ENCODE data around the gene PSAT1.

DNA sequence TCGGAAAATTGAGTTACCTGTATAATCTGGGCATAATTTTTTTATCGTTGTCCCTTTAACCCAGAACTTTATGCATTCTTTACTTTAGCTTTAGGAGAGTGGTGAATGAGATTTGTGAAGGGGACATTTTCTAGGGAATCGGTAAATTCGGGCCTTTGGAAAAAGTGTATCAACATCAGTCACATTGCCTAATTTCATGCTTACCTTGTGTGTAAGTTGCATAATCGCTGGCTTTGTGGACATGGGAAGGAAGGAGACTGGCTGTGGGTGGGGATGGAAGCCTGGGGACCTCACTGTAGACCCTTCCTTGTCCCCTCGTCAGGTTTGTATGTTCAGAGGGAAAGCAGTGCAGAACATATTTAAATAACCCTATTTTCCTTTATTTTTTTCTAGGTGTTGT, 3.3 kb downstream of the PSAT1 start:
- TF ChIP-seq EZH2 (IDR thresholded peaks at IDR 0.05; ENCODE audit: low read depth) (no peak), CTCF (conservative IDR thresholded peaks at IDR 0.05) (no peak)

Data from PC-9 (cell line).